HUES48 (cell line): ENCODE data around the gene LRP5.

ENCODE experiments used
- H3K27ac ChIP-seq: one replicate; pipeline ENCODE4 v1.7.0; 2013; ENCODE audit warnings: low read depth, low read length, inconsistent platforms
- H3K27me3 ChIP-seq: 2 replicates; pipeline ENCODE4 v1.6.1; 2013; ENCODE audit warnings: mild to moderate bottlenecking, low read length; ENCODE audit not compliant: control insufficient read depth, insufficient read depth
- H3K36me3 ChIP-seq: 2 replicates; pipeline ENCODE4 v1.6.1; 2013; ENCODE audit warnings: low read length; ENCODE audit not compliant: control insufficient read depth, insufficient read depth
- H3K4me1 ChIP-seq: 2 replicates; pipeline ENCODE4 v1.6.1; 2013; ENCODE audit warnings: mild to moderate bottlenecking, low read length; ENCODE audit not compliant: control insufficient read depth, insufficient read depth
- H3K4me3 ChIP-seq: 2 replicates; pipeline ENCODE4 v1.5.1; 2013; ENCODE audit warnings: mild to moderate bottlenecking, low read depth, low read length
- H3K9ac ChIP-seq: 2 replicates; pipeline ENCODE4 v1.6.1; 2013; ENCODE audit warnings: mild to moderate bottlenecking, low read depth, low read length, moderate library complexity
- H3K9me3 ChIP-seq: 2 replicates; pipeline ENCODE4 v1.6.1; 2013; ENCODE audit warnings: low read length; ENCODE audit not compliant: control insufficient read depth, insufficient read depth

LRP5 gene

GRCh38 chr11:68374531-68374930, 62.1 kb downstream of the LRP5 start:
- no peaks in the 10 kb centered on the region for H3K27me3 ChIP-seq
- no peaks in the 10 kb centered on the region for H3K4me1 ChIP-seq
- H3K27ac ChIP-seq = no peak overlapping the region
- H3K36me3 ChIP-seq = no peaks in the 10 kb centered on the region
- no peak overlapping the region for H3K9ac ChIP-seq
- no peaks in the 10 kb centered on the region for H3K9me3 ChIP-seq
- no peak overlapping the region for H3K4me3 ChIP-seq

- Histone ChIP-seq H3K9ac (no peak overlapping the region), H3K4me3 (no peak overlapping the region), H3K36me3 (no peaks in the 10 kb centered on the region), H3K27me3 (no peaks in the 10 kb centered on the region), H3K4me1 (no peaks in the 10 kb centered on the region), H3K9me3 (no peaks in the 10 kb centered on the region), H3K27ac (no peak overlapping the region)
Observed at GRCh38 chr11:68375337-68375736, 62.9 kb downstream of the LRP5 start.

GRCh38 chr11:68375766-68376165, 63.4 kb downstream of the LRP5 start:
- Histone ChIP-seq H3K9ac (no peak overlapping the region), H3K4me3 (no peak overlapping the region), H3K4me1 (no peaks in the 10 kb centered on the region), H3K27ac (no peak overlapping the region), H3K9me3 (no peaks in the 10 kb centered on the region), H3K27me3 (no peaks in the 10 kb centered on the region), H3K36me3 (no peaks in the 10 kb centered on the region)

DNA sequence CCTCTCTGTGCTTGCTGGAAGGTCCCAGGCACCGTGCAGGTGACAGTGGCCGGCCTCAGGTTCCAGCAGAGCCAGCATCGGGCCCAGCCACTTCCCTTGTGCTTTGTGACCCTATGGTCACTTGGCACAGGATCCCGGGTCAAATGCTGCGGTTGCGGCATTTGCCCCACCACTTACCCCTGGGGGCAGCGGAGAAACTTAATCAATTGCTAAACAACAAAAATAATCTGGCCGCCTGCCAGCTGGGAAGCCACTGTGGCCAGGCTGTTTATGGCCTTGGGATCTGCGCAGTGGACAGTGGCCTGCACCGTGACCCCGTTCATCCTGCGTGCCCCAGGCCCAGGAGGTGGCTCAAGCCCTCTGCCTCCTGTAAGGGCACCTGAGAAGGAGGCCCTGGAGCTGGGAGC, 65.0 kb downstream of the LRP5 start:
- H3K9ac ChIP-seq = no peak overlapping the region
- no peaks in the 10 kb centered on the region for H3K27me3 ChIP-seq
- no peaks in the 10 kb centered on the region for H3K4me1 ChIP-seq
- H3K4me3 ChIP-seq = no peak overlapping the region
- H3K36me3 ChIP-seq = no peaks in the 10 kb centered on the region
- H3K9me3 ChIP-seq = no peaks in the 10 kb centered on the region
- no peak overlapping the region for H3K27ac ChIP-seq

DNA sequence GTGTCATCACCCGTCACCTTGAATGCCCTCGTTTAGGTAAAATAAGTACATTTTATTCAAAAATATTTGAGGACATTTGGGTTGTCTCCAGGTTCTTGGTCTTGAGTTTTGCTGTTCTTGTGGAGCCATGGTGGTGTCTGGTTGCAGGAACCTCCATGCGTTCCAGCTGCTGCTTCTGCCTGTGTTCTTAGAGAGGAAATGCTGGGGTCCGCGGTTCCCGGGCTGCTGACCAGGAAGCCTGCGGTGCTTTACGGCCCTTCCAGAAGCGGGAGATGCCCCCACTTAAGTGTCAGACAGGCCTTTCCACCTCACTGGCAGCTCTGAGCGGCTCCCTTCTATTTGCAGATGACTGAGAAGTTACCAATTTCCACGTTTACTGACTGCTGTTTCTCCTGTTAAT, 66.8 kb downstream of the LRP5 start:
- Histone ChIP-seq H3K9me3 (no peaks in the 10 kb centered on the region), H3K4me1 (no peaks in the 10 kb centered on the region), H3K27me3 (no peaks in the 10 kb centered on the region), H3K27ac (no peak overlapping the region), H3K4me3 (no peak overlapping the region), H3K36me3 (no peaks in the 10 kb centered on the region), H3K9ac (no peak overlapping the region)

DNA sequence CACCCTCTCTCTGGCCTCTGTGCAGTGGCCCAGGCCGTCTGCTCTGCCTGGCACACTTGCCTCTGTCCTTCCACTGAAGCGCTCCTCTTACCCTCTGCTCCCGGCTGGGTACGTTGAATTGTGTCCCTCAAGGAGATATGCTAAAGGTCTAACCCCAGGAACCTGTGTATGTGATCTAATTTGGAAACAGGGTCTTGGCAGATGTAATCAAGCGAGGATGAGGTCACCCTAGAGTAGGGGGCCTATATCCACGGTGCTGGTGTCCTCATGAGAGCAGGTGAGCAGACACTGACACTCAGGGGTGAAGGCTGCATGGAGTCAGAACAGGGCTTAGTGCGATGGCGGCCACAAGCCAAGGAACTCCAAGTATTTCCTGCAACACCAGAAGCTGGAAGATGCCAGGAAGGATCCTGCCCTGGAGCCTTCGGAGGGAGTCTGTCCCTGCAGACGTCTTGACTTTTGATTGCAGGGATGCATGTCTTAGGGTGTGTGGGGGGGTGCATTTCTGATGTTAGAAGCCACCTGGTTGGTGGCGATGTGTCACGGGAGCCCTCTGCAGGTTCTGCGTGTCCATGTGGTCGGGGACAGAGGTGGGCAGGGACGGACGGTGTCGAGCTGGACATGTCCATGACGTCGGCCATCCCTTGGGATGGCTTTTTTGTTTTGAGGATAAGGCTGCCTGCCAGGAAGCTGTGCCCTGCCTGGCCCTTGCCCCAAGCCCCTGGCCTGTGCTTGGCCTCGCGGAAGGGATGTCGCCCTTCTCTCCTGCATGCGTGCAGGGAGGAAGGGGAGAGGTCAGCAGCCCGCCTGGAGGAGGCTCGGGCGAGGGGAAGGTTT, 68.6 kb downstream of the LRP5 start:
- Histone ChIP-seq H3K27me3 (no peaks in the 10 kb centered on the region), H3K9ac (no peak overlapping the region), H3K4me3 (no peak overlapping the region), H3K4me1 (no peaks in the 10 kb centered on the region), H3K9me3 (no peaks in the 10 kb centered on the region), H3K36me3 (peaks cover 3% of the 10 kb centered on the region; the same call in 1 of the 2 replicates), H3K27ac (no peak overlapping the region)

GRCh38 chr11:68381716-68382115, 69.3 kb downstream of the LRP5 start:
- Histone ChIP-seq H3K4me3 (no peak overlapping the region), H3K27ac (no peak overlapping the region), H3K4me1 (no peaks in the 10 kb centered on the region), H3K27me3 (no peaks in the 10 kb centered on the region), H3K9ac (no peak overlapping the region), H3K9me3 (no peaks in the 10 kb centered on the region), H3K36me3 (peaks cover 11% of the 10 kb centered on the region)

DNA sequence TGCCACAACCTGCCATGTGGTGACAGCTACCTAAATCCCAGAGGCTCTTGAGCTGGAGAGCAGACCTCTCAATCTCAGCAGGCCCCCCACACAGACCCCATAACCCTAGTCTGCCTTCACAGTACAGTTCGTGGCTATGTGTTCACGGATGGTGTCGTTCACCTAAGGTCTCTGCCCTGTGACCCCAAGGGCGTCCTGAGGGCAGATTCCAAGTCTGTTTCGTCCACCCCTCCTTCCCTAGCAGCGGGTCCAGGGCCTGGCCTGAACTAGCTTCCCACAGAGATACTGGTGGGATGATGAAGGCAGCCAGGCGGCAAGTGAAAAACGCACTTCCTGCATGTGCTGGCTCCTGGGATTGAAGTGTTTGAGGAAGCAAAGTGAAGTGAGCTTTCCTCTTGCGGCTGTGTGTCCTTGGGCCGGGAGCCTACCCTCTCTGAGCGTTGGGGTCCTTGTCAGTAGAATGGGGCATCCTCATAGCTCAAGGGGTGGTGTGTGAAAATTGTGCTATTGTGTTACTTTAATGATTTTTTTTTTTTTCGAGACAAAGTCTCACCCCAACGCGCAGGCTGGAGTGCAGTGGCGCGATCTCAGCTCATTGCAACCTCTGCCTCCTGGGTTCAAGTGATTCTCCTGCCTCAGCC, 70.1 kb downstream of the LRP5 start:
- Histone ChIP-seq H3K4me3 (no peak overlapping the region), H3K4me1 (no peaks in the 10 kb centered on the region), H3K36me3 (peaks cover 16% of the 10 kb centered on the region), H3K27me3 (no peaks in the 10 kb centered on the region), H3K9ac (no peak overlapping the region), H3K27ac (no peak overlapping the region), H3K9me3 (no peaks in the 10 kb centered on the region)

DNA sequence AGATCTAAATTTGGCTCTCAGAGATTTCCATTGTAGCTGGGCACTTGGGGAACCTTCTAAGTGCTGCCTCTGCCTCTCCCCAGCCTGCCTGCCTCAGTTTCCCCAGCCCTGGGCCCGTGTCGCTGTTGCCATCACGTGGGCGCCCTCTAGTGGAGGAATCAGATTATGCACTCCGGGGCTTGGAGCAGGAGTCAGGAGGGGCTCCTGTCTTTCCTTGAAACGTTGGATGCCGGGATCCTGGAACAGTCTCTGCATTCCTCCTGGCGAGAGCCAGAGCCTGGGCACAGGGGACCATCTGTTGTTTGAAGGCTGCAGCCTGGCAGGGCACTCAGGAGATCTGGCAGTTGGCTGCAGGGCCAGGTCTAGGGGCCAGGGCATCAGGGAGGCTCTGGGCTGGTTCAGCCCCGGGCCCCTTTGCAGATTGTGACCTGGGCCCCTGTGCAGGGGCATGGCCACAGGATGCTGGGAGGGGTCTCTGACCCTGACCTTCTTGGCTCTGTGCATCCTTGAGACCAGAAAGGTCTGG, 71.6 kb downstream of the LRP5 start:
- H3K27ac ChIP-seq = no peak overlapping the region
- H3K27me3 ChIP-seq = no peaks in the 10 kb centered on the region
- no peaks in the 10 kb centered on the region for H3K9me3 ChIP-seq
- no peak overlapping the region for H3K4me3 ChIP-seq
- H3K4me1 ChIP-seq = no peaks in the 10 kb centered on the region
- peaks cover 24% of the 10 kb centered on the region for H3K36me3 ChIP-seq
- no peak overlapping the region for H3K9ac ChIP-seq

DNA sequence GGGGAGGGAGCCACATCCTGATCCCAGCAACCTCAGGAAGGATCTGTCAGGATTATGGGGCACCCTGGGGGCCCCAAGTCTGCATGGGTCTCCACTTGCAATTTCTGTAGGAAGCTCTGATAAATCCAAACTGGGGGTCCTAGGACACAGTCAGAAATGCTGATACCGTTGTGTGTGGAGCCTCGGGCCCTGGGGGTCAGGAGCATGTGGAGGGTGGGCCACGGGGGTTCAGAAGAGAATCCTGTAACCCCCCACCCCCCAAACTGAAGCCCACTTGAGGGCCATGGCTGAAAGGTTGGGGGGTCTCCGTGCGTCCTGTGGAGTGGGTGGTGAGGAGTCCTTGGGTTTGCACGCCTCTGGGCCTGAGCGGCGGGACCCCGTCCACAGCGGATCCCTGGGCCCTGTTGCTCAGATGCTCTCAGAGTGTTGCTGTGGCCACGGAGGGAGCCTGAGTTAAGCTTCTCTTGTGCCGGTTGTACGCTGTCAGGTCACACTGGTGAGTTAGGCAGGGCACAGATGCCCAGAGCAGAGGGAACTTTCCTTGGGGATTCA, 72.2 kb downstream of the LRP5 start:
- Histone ChIP-seq H3K27ac (no peak overlapping the region), H3K9ac (no peak overlapping the region), H3K4me1 (no peaks in the 10 kb centered on the region), H3K36me3 (peaks cover 30% of the 10 kb centered on the region), H3K9me3 (no peaks in the 10 kb centered on the region), H3K27me3 (no peaks in the 10 kb centered on the region), H3K4me3 (no peak overlapping the region)

DNA sequence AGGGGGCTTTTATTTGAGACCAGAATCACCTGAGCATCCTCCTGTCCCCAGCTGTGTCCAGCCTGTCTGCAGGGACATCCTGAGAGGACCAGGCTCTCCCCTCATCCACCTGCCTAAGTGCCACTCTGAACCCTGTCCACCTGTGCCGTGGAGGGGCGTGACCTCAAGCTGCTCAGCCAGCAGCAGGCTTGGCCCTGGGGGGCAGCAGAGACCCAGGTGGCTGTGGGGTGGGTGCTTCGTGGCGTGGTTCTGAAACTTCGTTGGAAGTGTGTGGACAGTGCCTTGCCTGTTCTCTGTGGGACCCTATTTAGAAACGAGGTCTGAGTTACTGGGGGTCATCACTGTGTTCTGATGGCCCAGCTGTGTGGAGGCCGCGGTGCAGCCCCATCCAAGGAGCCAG, 72.7 kb downstream of the LRP5 start:
- Histone ChIP-seq H3K9me3 (no peaks in the 10 kb centered on the region), H3K4me3 (no peak overlapping the region), H3K27me3 (no peaks in the 10 kb centered on the region), H3K4me1 (no peaks in the 10 kb centered on the region), H3K27ac (no peak overlapping the region), H3K36me3 (peaks cover 35% of the 10 kb centered on the region), H3K9ac (no peak overlapping the region)
